Measurements from ENCODE around the gene CCDC28A. TPM values are rescaled to one million over a fixed set of nuclear protein-coding genes. Genes with fewer than 3 reads are reported as not detected.

The CCDC28A gene
- total RNA-seq, 4 donors from 2014 or later: 20.9 to 33.9 (median 24.8) TPM

DNA sequence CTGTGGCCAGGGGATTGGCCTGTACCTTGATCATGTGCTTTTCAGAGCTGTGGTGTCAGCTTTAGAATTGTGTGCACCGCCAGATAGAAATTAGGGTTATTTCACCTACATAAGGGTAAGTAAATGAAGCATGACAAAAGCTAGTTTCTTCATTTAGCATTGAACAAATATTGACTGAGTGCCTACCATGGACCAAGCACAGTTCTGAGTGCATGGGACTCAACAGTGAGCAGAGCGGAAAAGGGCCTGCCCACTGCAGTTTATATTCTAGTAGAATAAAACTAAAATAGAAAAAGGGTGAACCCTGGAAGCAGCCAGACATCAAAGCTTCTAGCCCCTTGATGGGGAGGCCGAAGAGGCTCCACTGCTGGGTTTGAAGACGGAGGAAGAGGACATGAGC, 48.0 kb downstream of the CCDC28A start:
- TF ChIP-seq, protein P1, sequence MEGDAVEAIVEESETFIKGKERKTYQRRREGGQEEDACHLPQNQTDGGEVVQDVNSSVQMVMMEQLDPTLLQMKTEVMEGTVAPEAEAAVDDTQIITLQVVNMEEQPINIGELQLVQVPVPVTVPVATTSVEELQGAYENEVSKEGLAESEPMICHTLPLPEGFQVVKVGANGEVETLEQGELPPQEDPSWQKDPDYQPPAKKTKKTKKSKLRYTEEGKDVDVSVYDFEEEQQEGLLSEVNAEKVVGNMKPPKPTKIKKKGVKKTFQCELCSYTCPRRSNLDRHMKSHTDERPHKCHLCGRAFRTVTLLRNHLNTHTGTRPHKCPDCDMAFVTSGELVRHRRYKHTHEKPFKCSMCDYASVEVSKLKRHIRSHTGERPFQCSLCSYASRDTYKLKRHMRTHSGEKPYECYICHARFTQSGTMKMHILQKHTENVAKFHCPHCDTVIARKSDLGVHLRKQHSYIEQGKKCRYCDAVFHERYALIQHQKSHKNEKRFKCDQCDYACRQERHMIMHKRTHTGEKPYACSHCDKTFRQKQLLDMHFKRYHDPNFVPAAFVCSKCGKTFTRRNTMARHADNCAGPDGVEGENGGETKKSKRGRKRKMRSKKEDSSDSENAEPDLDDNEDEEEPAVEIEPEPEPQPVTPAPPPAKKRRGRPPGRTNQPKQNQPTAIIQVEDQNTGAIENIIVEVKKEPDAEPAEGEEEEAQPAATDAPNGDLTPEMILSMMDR (IDR thresholded peaks at IDR 0.05; ENCODE audit: low read depth): no peak

DNA sequence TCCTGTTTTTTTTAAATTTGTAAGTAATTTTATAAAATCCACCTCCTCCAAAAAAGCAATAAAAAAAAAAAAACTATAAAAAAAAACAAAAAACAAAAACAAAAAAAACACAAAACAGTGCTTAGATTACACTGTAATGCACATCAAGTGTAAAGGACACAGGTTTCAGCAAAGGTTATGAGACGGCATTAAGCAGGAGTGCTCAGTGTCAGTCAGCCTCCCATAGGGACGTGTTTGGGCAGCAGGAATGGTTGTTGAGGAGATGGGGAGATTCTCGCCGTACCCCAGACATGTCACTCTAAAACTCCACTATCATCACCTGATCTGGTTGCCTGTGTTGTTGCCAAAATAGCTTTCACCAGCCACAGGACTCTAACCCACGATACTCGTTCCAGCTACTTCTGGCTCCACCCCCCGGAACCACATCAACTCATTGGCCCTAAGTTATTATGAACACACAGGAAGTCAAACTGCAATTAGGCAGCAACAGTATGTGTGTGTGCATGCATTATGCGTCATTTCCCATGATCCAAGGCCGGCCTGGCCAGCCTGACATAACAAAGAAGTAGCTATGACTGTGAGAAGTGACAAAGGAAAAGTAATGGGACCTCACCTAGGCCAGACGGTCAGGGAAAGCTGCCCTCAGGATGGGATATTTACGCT, 51.0 kb downstream of the CCDC28A start:
- TF ChIP-seq, protein P1 (IDR thresholded peaks at IDR 0.05; ENCODE audit: low read depth): no peak

DNA sequence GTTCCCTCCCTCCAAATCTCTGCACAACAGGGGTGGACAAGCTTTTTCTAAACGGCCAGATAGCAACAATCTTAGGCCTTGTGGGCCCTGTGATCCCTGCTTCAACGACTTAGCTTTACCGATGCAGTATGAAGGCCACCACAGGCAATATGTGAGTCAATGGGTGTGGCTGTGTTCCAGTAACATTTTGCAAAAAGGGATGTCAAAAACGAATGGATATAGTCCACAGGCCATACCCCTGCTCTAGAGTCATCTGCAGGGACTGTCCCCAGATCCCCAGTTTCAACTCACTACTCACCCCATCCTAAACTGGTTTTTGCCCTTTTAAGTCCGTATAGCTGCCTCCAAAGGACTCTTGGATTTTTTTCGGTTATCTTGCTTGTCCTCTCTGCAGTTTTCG, 56.7 kb downstream of the CCDC28A start:
- TF ChIP-seq, protein P1 (IDR thresholded peaks at IDR 0.05; ENCODE audit: low read depth): no peak

DNA sequence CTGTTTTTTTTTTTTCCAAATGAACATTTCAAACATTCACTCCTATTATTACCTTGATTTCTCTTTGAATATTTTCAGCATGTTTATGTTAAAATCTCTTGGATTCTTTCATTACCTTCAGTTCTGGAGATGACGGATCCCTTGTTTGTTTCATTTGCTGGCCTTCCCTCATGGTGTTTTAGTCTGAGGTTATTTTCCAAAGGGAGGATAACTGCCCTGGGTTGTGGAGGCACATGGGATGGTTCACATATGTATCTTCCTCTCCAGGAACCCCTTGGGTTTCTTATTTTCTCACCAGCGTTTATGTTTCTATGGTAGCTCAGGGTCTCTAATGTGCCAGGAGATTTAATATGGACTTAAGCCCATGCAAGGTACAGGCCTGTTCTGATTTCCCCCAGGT, 58.6 kb downstream of the CCDC28A start:
- TF ChIP-seq, protein P1 (IDR thresholded peaks at IDR 0.05; ENCODE audit: low read depth): no peak

DNA sequence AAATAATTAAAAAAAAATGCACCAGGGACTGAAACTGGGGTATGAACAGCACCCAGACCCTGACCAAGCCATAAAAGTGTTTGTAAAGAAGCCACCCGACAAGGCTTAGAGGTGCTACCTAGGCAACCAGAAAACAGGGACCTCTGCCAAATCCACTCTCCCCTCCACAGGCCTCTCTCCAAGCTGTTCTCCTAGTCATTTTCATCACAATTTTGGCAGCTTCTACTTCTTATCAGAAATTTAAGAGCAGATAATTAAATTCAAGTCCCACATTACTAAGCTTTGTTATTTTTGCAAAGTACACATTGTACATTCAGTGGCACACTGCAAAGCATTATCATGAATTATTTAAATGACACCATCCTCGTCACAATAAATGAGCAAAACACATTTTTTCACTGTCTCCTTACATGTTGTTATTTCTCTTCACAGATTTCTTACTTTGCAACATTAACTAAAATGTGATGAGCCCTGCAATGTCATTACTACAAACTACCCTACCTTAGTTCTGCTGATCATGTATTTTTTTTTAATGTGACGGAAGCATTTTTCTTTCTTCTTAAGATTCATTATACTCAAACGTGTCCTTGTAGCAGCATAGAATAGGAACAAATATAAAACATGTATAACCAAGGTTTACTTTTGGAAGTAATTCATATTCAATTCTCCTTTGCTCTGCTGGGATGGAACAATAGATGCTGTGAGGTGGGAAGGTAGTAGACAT, 60.4 kb downstream of the CCDC28A start:
- TF ChIP-seq, protein P1 (IDR thresholded peaks at IDR 0.05; ENCODE audit: low read depth): no peak

DNA sequence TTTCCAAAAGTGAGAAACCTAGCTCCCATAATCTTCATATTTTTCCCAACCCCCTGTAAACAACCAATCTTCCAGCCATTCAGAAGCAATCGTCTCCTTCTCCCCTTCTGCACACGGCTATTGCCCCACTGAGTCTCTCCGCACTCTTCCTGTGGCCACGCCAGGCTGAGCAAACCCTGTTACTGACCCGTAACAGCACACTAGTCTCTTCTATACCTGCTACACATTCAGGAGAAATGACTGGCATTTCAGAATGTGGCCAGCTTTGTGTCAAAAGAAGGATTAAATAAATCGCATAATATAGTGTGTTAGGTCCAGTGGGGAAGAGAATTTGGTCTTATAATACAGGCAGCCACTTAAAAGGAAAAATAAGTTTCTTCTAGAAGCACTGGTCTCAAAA, 63.7 kb downstream of the CCDC28A start:
- TF ChIP-seq, protein P1 (IDR thresholded peaks at IDR 0.05; ENCODE audit: low read depth): no peak

Other genes starting within 250 kb of the CCDC28A start
- gene ECT2L, start 22.3 kb downstream of the CCDC28A start, total RNA-seq: under 1 TPM in 2 of 4 donors, not detected in 2; 0.44 to 0.51 TPM
- 10 to 100 TPM; 27.1 to 47.3 (median 33.1) TPM for gene REPS1, start 214.5 kb downstream of the CCDC28A start, total RNA-seq